Measurements from ENCODE around the gene BOC.

DNA sequence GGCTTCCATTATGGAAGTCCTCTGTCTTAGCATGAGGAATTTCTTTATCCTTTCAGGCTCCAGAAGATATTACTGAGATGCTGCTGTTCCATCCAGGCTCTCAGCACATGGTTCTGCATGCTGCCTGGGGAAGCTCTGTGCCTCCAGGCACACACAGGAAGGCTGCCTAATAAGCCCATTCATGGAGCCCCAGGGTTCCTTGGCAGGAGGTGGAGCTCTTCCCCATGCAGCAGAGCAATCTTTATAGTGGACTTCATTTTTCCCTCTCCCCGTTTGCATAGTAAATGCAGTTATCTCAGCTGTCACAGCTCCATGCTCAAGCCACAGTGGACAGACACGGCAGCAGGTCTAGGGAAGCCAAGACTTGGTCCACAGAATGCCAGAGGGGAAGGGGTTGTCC is 57.6 kb downstream of the BOC start:
- TF ChIP-seq, protein P1, sequence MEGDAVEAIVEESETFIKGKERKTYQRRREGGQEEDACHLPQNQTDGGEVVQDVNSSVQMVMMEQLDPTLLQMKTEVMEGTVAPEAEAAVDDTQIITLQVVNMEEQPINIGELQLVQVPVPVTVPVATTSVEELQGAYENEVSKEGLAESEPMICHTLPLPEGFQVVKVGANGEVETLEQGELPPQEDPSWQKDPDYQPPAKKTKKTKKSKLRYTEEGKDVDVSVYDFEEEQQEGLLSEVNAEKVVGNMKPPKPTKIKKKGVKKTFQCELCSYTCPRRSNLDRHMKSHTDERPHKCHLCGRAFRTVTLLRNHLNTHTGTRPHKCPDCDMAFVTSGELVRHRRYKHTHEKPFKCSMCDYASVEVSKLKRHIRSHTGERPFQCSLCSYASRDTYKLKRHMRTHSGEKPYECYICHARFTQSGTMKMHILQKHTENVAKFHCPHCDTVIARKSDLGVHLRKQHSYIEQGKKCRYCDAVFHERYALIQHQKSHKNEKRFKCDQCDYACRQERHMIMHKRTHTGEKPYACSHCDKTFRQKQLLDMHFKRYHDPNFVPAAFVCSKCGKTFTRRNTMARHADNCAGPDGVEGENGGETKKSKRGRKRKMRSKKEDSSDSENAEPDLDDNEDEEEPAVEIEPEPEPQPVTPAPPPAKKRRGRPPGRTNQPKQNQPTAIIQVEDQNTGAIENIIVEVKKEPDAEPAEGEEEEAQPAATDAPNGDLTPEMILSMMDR (IDR thresholded peaks at IDR 0.05; ENCODE audit: borderline replicate concordance, extremely low read depth, low read length, poor library complexity, severe bottlenecking), result no peak
- TF ChIP-seq EZH2 (IDR thresholded peaks at IDR 0.05; ENCODE audit: borderline replicate concordance, low read depth, low read length, severe bottlenecking), result no peak
